Omental fat pad (tissue), 4 donors: ENCODE measurements around the gene SIPA1L3. TPM values are rescaled to one million over a fixed set of nuclear protein-coding genes. Genes with fewer than 3 reads are reported as not detected.

ENCODE experiments used
- ATAC-seq: fragments of 150-250 bp; one replicate; pipeline ENCODE4 v1.9.1; 2016; ENCODE audit warnings: mild to moderate bottlenecking, moderate library complexity; ENCODE audit not compliant: low FRiP score
- DNase-seq: peaks from one replicate; pipeline ENCODE4 v3.0.0-alpha.2; 2019; ENCODE audit warnings: low spot score
- total RNA-seq, 4 donors: library from RNA; depleted of rRNA; stranded (reverse); fragments of >200 nt; gene quantifications; one replicate each; pipeline ENCODE4 v1.1.0, GENCODE V29; 2016
- TF ChIP-seq, protein P1 (sequence below), 3 donors: fragments of 450-650 bp; IDR thresholded peaks; one replicate each; pipeline ENCODE4 v1.5.1; 2016 to 2017; ENCODE audit warnings: antibody characterized with exemption in 3 of 3, mild to moderate bottlenecking in 3 of 3, moderate library complexity in 2 of 3

Gene SIPA1L3
- total RNA-seq, 4 donors from 2014 or later, result 8.9 to 14.7 (median 12.0) TPM

DNA sequence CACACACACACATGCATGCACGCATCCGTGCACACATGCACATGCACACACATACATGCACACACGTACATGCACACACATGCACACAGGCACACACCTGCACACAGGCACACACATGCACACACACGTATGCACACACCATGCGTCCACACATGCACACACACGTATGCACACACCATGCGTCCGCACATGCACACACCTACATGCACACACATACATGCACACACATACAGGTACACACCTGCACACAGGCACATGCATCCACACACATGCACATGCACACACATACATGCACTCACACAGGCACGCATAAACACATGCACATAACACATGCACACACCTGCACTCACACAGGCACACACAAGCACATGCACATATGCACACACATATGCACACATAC is 204.9 kb downstream of the SIPA1L3 start:
- ATAC-seq (no peak), DNase-seq (no peak)
- TF ChIP-seq, protein P1, sequence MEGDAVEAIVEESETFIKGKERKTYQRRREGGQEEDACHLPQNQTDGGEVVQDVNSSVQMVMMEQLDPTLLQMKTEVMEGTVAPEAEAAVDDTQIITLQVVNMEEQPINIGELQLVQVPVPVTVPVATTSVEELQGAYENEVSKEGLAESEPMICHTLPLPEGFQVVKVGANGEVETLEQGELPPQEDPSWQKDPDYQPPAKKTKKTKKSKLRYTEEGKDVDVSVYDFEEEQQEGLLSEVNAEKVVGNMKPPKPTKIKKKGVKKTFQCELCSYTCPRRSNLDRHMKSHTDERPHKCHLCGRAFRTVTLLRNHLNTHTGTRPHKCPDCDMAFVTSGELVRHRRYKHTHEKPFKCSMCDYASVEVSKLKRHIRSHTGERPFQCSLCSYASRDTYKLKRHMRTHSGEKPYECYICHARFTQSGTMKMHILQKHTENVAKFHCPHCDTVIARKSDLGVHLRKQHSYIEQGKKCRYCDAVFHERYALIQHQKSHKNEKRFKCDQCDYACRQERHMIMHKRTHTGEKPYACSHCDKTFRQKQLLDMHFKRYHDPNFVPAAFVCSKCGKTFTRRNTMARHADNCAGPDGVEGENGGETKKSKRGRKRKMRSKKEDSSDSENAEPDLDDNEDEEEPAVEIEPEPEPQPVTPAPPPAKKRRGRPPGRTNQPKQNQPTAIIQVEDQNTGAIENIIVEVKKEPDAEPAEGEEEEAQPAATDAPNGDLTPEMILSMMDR (IDR thresholded peaks at IDR 0.05), result no peak

DNA sequence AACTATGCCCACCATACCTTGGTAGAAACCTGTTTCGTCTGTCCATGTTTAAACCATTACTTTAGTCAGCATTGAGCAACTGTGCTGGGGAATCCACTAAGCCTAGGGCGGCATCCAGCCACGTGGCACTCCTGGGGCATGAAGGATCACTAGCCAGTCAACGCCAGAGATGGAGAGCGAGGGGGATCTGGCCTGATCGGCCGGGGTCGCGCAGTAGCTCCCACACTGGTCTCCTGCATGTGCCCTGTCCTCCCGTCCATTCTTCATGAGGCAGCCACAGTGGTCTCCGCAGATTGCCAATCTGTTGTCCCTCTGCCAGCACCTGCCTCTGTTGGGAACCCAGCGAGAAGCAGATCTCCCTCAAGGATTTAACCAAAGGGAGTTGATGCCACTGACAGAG is 207.6 kb downstream of the SIPA1L3 start:
- TF ChIP-seq, protein P1 (IDR thresholded peaks at IDR 0.05), result no peak
- ATAC-seq, result no peak
- no peak for DNase-seq

DNA sequence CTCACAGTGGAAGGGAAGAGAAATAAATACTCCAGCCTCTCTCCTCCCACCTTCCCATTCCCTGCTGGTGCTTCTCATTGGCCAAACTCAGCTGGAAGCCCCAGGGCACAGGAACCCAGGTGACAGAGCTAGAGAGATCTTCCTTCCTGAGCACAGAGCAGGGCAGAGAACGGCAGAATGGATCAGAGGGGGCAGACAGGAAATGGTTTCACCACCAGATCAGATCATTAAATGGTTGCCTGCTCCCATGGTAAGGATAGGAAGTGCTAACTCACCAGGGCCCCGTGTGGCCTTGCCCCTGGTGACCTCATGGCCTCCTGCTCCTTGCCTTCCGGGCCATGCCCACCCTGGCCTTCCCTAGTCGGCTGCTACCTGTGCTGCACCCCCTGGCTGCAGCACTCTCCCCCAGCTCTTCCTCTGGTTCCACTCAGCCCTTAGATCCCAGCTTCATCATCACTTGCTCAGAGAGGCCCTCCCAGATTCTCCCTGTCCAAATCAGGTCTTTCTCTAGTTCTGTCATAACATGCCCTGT is 208.3 kb downstream of the SIPA1L3 start:
- no peak for ATAC-seq
- TF ChIP-seq, protein P1 (IDR thresholded peaks at IDR 0.05), result no peak
- DNase-seq, result no peak

DNA sequence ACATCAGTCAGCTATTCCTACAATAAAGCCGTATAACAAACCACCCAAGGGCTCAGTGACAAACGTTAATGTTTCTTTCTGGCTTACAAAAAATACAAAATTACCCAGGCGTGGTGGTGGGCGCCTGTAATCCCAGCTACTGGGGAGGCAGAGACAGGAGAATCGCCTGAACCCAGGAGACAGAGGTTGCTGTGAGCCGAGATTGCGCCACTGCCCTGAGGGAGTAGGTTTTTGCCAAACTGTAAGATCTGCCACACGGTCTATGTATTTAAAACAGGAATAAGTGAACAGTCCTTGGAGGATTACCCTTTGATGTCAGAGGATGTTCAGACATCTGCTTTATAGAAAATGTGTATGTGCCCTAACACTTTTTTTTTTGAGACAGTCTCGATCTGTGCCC is 211.2 kb downstream of the SIPA1L3 start:
- ATAC-seq (no peak), DNase-seq (no peak)
- TF ChIP-seq, protein P1 (IDR thresholded peaks at IDR 0.05), result no peak

DNA sequence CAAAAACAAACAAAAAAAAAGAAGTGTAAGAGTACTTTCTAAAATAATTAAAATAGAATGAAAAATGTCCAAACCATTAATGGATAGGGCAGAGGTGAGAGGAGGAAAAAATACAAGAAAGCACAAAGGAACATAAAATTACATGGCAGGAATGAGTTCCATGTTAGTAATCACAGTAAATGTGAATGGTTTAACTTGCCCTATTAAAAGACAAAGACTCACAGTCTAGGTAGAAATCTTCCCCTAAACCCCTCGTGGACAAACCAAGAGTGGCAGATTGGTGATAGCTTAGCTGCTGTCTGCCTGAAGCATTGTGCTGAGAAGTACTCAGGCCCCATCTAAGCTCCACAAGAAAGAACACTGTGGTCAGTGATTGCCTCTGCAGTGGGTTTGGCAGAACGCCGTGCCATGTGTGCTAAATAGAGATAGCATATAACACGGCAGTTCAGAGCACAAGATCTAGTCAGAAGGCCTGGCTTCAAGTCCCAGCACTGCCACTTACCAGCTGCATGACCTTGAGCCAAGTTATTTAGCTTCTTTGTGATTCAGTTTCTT is 213.5 kb downstream of the SIPA1L3 start:
- no peak for ATAC-seq
- DNase-seq, result no peak
- TF ChIP-seq, protein P1 (IDR thresholded peaks at IDR 0.05), result no peak

DNA sequence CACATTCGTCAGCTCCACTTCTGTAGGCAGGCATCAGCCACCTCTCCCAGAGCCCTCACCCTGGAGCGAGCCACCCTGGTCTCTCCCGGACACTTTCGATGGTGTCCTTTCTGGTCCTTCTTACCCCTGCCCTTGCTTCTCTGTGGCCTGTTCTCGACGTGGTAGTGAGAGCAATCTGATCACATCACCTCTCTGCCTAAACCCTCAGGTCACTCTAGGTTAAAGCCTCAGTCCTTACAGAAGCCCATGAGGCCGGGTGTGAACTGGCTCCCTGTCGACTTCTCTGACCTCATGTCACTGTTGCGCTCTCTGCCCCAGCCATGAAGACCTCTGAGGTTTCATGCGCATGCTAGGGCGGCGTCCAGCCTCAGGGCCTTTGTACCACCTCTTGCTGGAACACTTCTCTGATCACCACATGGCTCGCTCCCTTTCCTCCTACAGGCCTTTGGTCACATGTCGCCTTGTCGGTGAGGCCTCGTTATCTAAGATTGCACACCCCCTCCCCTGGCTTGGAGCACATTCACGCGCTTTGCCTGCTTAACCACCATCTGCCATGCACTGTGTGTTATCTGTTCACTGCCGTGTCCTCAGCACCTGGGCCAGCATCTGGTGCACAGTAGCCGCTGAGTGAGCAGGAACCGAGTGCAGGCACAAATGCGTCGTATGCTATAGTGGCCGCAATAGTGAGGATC is 215.5 kb downstream of the SIPA1L3 start:
- ATAC-seq (no peak), DNase-seq (no peak)
- TF ChIP-seq, protein P1 (IDR thresholded peaks at IDR 0.05), result no peak

DNA sequence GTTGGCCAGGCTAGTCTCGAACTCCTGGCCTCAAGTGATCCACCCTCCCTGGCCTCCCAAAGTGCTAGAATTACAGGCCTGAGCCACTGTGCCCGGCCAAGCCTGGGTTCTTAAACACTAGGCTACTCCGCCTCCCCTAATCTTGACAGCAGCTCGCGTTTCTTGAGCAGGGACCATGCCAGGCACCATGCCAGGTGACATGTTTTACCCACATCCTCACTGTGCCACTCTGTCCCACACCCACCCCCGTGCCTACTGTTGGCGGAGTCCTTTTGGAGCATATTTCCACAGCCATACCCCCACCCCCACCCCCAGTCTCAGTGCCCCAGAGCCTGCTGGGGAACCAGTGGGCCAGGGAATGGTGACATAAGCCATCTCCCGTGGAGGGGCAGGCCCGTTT is 218.2 kb downstream of the SIPA1L3 start:
- TF ChIP-seq, protein P1 (IDR thresholded peaks at IDR 0.05), result no peak
- DNase-seq, result no peak
- no peak for ATAC-seq
